ENCODE data around the gene TMEM258. TPM values are rescaled to one million over a fixed set of nuclear protein-coding genes. Genes with fewer than 3 reads are reported as not detected.

TMEM258 gene
- total and polyA plus RNA-seq, 9 of the 15 experiments (the other 6 are each of a cell fraction or from before 2014, with no cell fraction given), result 97.2 to 856 (median 231) TPM

DNA sequence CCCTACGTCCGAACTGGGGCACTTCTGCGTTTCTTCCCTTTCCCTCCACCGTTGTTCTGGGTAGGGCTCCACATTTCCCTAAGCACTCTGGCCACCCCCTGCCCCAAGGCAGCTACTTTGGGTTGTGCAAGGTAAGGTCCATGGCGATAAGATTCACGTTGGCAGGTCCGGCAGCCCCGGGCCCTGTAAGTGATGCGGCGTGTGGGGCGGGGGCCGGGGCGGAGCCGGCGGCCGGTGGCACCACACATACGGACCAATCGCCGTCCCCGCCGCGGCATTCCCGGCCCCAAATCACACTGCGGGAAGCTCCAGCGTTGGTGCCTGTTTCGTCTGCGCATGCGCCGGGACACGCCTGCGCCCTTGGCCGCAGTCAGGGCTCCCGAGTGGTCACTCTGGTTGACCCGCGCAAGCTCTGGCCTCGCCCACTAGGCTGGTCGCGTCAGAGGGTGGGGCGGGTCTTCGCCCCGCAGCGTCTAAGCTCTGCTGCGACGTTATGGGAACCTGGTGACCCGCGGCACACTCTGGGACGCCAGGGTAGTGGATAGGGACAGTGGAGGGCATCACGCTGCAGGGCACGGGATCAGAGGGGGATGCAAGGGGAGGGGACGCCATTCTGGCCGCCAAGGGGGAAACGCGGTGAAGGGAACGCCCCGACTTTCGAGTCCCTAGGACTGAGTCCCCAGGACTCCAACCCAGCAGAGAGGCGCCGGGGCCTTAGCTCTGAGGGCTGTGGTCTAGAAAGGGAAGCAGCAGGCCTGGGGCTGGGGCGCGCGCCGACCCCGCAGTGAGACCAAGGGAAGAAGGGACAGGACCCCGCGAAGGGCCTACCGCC lies 22.8 kb upstream of the TMEM258 start (continued):
- TF ChIP-seq, protein P1, sequence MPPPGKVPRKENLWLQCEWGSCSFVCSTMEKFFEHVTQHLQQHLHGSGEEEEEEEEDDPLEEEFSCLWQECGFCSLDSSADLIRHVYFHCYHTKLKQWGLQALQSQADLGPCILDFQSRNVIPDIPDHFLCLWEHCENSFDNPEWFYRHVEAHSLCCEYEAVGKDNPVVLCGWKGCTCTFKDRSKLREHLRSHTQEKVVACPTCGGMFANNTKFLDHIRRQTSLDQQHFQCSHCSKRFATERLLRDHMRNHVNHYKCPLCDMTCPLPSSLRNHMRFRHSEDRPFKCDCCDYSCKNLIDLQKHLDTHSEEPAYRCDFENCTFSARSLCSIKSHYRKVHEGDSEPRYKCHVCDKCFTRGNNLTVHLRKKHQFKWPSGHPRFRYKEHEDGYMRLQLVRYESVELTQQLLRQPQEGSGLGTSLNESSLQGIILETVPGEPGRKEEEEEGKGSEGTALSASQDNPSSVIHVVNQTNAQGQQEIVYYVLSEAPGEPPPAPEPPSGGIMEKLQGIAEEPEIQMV (tag; conservative IDR thresholded peaks at IDR 0.05; ENCODE audit: low read depth), result peak; percentile 47; the same call in 1 of the 2 replicates
- TF ChIP-seq POLR2G (IDR thresholded peaks at IDR 0.05; ENCODE audit: low read depth, low read length) (peak; percentile 90), CBX1 (IDR thresholded peaks at IDR 0.05; ENCODE audit: low read depth) (peak; percentile 46; the same call in 1 of the 2 replicates), GATAD2A (IDR thresholded peaks at IDR 0.05) (peak; percentile 85), NCOR1 (IDR thresholded peaks at IDR 0.05) (peak; percentile 47), HDAC2 (IDR thresholded peaks at IDR 0.05) (0 out of 2 replicates have a peak, but pooled peaks have one; percentile 18), ZNF431 (CRISPR knock-in tag; IDR thresholded peaks at IDR 0.05) (0 out of 2 replicates have a peak, but pooled peaks have one; percentile 55), FIP1L1 (IDR thresholded peaks at IDR 0.05; ENCODE audit: low read depth, low read length, poor library complexity, severe bottlenecking) (peak; percentile 69), TAF15 (IDR thresholded peaks at IDR 0.05; ENCODE audit: low read depth, low read length) (no peak), RFX7 (CRISPR knock-in tag; IDR thresholded peaks at IDR 0.05) (peak; percentile 29; the same call in 1 of the 2 replicates), EGR1 (conservative IDR thresholded peaks at IDR 0.05) (no peak; the same call in 1 of the 2 replicates), BRCA1 (IDR thresholded peaks at IDR 0.05) (no peak), BRCA1 (CRISPR knock-in tag; IDR thresholded peaks at IDR 0.05) (0 out of 2 replicates have a peak, but pooled peaks have one; percentile 77), ZBTB17 (CRISPR knock-in tag; IDR thresholded peaks at IDR 0.05) (no peak), ARID1B (IDR thresholded peaks at IDR 0.05) (peak; percentile 64; the same call in 1 of the 2 replicates), ZFX (CRISPR knock-in tag; IDR thresholded peaks at IDR 0.05) (0 out of 2 replicates have a peak, but pooled peaks have one; percentile 87), NR4A1 (CRISPR knock-in tag; IDR thresholded peaks at IDR 0.05) (no peak), NR4A1 (tag; IDR thresholded peaks at IDR 0.05) (peak; percentile 13; the same call in 1 of the 2 replicates)
- TF ChIP-seq, protein P2, sequence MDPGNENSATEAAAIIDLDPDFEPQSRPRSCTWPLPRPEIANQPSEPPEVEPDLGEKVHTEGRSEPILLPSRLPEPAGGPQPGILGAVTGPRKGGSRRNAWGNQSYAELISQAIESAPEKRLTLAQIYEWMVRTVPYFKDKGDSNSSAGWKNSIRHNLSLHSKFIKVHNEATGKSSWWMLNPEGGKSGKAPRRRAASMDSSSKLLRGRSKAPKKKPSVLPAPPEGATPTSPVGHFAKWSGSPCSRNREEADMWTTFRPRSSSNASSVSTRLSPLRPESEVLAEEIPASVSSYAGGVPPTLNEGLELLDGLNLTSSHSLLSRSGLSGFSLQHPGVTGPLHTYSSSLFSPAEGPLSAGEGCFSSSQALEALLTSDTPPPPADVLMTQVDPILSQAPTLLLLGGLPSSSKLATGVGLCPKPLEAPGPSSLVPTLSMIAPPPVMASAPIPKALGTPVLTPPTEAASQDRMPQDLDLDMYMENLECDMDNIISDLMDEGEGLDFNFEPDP (CRISPR knock-in tag; IDR thresholded peaks at IDR 0.05), result peak; percentile 32; the same call in 1 of the 2 replicates
- TF ChIP-seq, protein P3, sequence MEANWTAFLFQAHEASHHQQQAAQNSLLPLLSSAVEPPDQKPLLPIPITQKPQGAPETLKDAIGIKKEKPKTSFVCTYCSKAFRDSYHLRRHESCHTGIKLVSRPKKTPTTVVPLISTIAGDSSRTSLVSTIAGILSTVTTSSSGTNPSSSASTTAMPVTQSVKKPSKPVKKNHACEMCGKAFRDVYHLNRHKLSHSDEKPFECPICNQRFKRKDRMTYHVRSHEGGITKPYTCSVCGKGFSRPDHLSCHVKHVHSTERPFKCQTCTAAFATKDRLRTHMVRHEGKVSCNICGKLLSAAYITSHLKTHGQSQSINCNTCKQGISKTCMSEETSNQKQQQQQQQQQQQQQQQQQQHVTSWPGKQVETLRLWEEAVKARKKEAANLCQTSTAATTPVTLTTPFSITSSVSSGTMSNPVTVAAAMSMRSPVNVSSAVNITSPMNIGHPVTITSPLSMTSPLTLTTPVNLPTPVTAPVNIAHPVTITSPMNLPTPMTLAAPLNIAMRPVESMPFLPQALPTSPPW (CRISPR knock-in tag; IDR thresholded peaks at IDR 0.05), result peak; percentile 73
- TF ChIP-seq, protein P4, sequence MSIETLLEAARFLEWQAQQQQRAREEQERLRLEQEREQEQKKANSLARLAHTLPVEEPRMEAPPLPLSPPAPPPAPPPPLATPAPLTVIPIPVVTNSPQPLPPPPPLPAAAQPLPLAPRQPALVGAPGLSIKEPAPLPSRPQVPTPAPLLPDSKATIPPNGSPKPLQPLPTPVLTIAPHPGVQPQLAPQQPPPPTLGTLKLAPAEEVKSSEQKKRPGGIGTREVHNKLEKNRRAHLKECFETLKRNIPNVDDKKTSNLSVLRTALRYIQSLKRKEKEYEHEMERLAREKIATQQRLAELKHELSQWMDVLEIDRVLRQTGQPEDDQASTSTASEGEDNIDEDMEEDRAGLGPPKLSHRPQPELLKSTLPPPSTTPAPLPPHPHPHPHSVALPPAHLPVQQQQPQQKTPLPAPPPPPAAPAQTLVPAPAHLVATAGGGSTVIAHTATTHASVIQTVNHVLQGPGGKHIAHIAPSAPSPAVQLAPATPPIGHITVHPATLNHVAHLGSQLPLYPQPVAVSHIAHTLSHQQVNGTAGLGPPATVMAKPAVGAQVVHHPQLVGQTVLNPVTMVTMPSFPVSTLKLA (conservative IDR thresholded peaks at IDR 0.05), result peak; percentile 59 to 68
- TF ChIP-seq, protein P5, sequence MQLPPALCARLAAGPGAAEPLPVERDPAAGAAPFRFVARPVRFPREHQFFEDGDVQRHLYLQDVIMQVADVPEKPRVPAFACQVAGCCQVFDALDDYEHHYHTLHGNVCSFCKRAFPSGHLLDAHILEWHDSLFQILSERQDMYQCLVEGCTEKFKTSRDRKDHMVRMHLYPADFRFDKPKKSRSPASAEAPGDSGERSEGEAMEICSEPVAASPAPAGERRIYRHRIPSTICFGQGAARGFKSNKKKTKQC (CRISPR knock-in tag; IDR thresholded peaks at IDR 0.05), result peak; percentile 37; the same call in 1 of the 2 replicates

Measured in K562 (cell line).